DOHH2 (cell line): Measurements from ENCODE around the gene BTBD6.

ENCODE experiments used
- CTCF ChIP-seq: fragments of 200-600 bp; sonication (generic); IDR thresholded peaks from one replicate; pipeline ENCODE4 v1.5.1; 2014; ENCODE audit warnings: antibody characterized with exemption, mild to moderate bottlenecking, low read depth, low read length; ENCODE audit not compliant: poor library complexity, severe bottlenecking
- EZH2phosphoT487 ChIP-seq: fragments of 200-600 bp; sonication (generic); IDR thresholded peaks from 2 replicates; pipeline ENCODE4 v1.6.1; 2017; ENCODE audit warnings: borderline replicate concordance, mild to moderate bottlenecking, antibody characterized with exemption, low read length, moderate library complexity, mixed read lengths

DNA sequence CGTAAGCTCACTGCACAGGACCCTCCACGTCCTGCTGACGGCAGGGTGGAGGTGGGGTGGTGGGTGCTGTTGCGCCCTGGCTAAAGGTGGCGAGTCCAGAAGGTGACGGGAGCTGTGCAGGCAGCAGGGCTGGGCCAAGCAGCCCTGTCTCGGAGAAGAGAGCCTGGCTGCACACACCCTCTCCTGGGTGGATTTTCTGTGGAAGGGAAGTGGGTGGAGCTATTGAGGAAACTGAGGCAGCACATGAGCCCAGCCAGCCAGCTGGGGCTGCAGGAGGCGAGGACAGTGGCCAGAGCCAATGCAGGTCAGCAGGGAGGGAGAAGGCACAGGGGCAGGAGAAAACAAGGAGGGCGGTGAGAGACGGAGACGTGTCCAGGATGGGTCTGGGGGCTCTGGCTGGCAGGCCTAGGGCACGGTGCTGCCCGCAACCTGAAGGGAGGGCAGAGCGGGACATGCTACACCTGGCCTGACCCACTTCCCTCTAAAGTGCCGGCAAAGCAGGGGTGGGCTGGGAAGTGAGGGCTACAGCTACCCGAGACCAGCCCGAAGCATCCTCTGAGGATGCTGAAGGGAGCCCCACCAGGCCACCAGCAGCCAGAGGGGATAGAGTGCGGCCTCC lies 20.5 kb downstream of the BTBD6 start:
- TF ChIP-seq CTCF (no peak), EZH2phosphoT487 (no peak)
